HG03520 (cell line): ENCODE measurements around the gene HTRA3.

ENCODE experiments used
- ATAC-seq: cut with Tn5 transposase; IDR thresholded peaks from one replicate; pipeline ENCODE4 v1.9.1; 2021; ENCODE audit warnings: mild to moderate bottlenecking, moderate library complexity; ENCODE audit not compliant: unreplicated experiment

Gene HTRA3

DNA sequence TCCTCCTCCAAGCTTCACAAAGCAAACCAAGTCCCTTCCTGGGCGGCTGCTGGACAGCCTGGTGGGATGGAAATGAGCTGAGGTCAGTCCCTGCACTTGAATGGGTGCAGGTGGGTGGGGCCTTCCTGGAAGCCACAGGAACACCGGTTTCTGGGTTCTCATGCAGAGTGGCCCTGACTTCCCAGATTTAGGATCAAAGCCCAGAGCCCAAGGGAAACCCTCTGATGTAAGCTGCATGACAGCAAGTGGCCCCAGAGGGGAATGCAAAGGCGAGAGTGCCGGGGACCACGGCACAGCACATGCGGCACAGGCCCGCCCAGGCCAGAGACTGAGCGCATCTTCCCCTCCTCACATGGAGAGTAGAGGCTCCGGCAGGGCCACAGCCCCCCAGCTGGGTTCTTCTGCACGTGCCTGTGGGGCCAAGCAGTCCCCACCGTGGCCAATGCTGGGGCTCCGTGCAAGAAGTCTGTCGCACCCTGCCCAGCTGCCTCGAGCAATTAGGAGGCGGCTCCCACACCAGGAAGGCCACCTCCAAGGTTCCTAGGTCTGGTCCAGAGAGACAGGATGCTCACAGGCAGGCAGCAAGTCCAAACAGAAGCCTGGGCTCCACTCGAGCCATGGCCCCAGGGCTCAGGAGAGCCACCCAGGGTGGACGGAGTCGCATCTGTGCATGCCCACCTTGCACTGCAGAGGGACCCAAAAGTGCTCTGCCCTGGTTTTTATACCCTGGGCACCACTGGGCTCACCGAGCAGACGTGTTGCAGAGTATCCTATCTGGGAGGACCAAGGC is 83.0 kb downstream of the HTRA3 start:
- no peak for ATAC-seq

GRCh38 chr4:8353158-8353669 is 83.7 kb downstream of the HTRA3 start:
- no peak for ATAC-seq

DNA sequence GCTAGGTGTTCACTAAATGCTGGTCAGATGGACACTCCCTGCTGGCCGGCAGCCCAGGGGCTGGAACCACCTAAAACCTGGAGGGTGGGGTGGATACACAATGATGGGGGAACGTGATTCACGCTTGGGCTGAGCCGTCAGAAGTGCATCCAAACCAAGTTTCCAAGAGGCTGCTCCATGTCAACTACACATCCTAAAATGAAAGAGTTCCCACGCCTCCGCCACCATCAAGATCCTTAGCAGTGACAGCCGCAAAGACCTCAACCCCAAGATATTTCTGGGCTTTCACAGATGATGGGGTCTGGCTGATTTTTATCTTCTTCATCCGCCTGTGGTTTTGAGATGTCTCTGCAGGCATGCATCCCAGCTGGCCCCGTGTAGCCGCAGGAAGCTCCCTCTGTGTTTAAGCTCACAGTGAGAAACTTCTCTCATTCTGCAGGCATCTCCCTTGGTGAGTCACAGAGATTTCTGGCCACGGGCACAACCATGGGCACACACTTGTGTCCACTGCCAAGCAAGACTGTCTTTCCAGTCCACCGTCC is 84.4 kb downstream of the HTRA3 start:
- ATAC-seq, result no peak

GRCh38 chr4:8355306-8355705 is 85.8 kb downstream of the HTRA3 start:
- ATAC-seq, result no peak

DNA sequence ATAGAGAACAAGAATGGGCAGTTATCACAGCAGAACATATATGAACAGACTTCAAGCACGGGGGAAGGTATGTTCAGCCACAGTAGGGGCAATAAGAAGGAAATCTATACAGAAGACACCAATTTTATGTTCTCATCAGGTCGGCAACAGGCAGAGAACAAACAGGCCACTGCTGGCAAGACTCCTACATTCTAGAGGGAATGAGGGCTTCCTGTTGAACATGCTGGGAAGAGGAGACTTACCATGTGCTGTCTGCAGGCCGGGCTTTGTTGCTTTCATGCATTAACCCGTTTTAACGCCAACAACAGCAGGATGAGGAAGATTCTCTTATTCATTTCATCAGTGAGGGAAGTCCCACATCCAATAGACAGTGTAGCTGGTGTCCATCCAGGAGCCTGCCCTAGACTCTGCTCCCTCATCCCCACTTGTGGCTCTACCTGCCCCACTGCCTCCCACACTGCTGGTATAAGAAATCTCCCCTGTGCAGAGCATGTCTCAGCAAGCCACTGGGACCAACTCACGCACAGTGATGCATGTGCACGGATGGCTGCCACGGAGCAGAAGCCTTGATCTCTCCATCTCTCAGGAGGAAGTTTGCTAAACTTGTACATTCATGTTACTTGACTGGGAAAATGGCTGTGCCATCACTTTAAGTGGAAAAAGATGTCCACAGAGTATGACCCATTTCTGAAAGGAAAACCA is 86.5 kb downstream of the HTRA3 start:
- no peak for ATAC-seq
